Smooth muscle cell (in vitro differentiated cells): ENCODE results near the gene MYO1A. TPM values are rescaled to one million over a fixed set of nuclear protein-coding genes. Genes with fewer than 3 reads are reported as not detected.
"Not testable (repeated sequence)": the region's sequence is repeated elsewhere in the genome, so short reads cannot be mapped to it uniquely, and the experiment has no call there.

Experiments
- DNase-seq: peaks from one replicate; lab custom pipeline; 2025; ENCODE audit not compliant: unreplicated experiment; lab: John Stamatoyannopoulos, UW
- H2AFZ ChIP-seq: fragments of 200-600 bp; sonication (generic); 2 replicates; pipeline ENCODE4 v1.6.0; 2016; ENCODE audit warnings: antibody characterized with exemption, low read depth, mild to moderate bottlenecking
- H3F3A ChIP-seq: fragments of 200-600 bp; sonication (generic); 2 replicates; pipeline ENCODE4 v1.6.0; 2017; ENCODE audit warnings: antibody characterized with exemption, low read depth
- H3K27ac ChIP-seq: fragments of 200-600 bp; sonication (generic); 2 replicates; pipeline ENCODE4 v1.5.1; 2016; ENCODE audit warnings: low read depth, mild to moderate bottlenecking
- H3K27me3 ChIP-seq: fragments of 200-600 bp; sonication (generic); 2 replicates; pipeline ENCODE4 v1.6.1; 2016; ENCODE audit warnings: low read depth, mild to moderate bottlenecking
- H3K36me3 ChIP-seq: fragments of 200-600 bp; sonication (generic); 2 replicates; pipeline ENCODE4 v1.5.1; 2016; ENCODE audit warnings: low read depth
- H3K4me1 ChIP-seq: fragments of 200-600 bp; sonication (generic); 2 replicates; pipeline ENCODE4 v1.5.1; 2016; ENCODE audit warnings: low read depth
- H3K4me2 ChIP-seq: fragments of 200-600 bp; sonication (generic); 2 replicates; pipeline ENCODE4 v1.6.0; 2016; ENCODE audit warnings: mild to moderate bottlenecking
- H3K4me3 ChIP-seq: fragments of 200-600 bp; sonication (generic); 2 replicates; pipeline ENCODE4 v1.5.1; 2016; ENCODE audit warnings: mild to moderate bottlenecking
- H3K79me2 ChIP-seq: fragments of 200-600 bp; sonication (generic); 2 replicates; pipeline ENCODE4 v1.6.0; 2016; ENCODE audit warnings: low read depth, mild to moderate bottlenecking
- H3K9ac ChIP-seq: fragments of 200-600 bp; sonication (generic); 2 replicates; pipeline ENCODE4 v1.6.0; 2016; ENCODE audit warnings: low read depth
- H3K9me3 ChIP-seq: fragments of 200-600 bp; sonication (generic); replicated peaks from 2 replicates; pipeline ENCODE4 v1.5.1; 2016; ENCODE audit warnings: low read depth
- H4K20me1 ChIP-seq: fragments of 200-600 bp; sonication (generic); 2 replicates; pipeline ENCODE4 v1.6.0; 2016; ENCODE audit warnings: low read depth
- CTCF ChIP-seq: fragments of 200-600 bp; sonication (generic); IDR thresholded peaks from 2 replicates; pipeline ENCODE4 v1.5.1; 2017; ENCODE audit warnings: borderline replicate concordance, mild to moderate bottlenecking, antibody characterized with exemption; ENCODE audit not compliant: insufficient read depth, poor library complexity, severe bottlenecking
- WGBS: methylation state at CpG from one replicate; pipeline ENCODE4 v1.1.7; 2016; ENCODE audit warnings: low lambda C conversion rate; 5-methylcytosine and 5-hydroxymethylcytosine counted together
- polyA plus RNA-seq: library from polyadenylated mRNA; unstranded; fragments of >200 nt; fragmentation: Nextera tagmentation; extraction: Ambion mirVana; gene quantifications from 2 replicates; pipeline ENCODE4 v1.2.1, GENCODE V29; 2016
- total RNA-seq: library from RNA; depleted of rRNA; stranded (reverse); fragments of >200 nt; gene quantifications from 2 replicates; pipeline ENCODE4 v1.2.3, GENCODE V29; 2014

MYO1A gene
- total and polyA plus RNA-seq, 2 experiments from 2014 or later, result not detected

DNA sequence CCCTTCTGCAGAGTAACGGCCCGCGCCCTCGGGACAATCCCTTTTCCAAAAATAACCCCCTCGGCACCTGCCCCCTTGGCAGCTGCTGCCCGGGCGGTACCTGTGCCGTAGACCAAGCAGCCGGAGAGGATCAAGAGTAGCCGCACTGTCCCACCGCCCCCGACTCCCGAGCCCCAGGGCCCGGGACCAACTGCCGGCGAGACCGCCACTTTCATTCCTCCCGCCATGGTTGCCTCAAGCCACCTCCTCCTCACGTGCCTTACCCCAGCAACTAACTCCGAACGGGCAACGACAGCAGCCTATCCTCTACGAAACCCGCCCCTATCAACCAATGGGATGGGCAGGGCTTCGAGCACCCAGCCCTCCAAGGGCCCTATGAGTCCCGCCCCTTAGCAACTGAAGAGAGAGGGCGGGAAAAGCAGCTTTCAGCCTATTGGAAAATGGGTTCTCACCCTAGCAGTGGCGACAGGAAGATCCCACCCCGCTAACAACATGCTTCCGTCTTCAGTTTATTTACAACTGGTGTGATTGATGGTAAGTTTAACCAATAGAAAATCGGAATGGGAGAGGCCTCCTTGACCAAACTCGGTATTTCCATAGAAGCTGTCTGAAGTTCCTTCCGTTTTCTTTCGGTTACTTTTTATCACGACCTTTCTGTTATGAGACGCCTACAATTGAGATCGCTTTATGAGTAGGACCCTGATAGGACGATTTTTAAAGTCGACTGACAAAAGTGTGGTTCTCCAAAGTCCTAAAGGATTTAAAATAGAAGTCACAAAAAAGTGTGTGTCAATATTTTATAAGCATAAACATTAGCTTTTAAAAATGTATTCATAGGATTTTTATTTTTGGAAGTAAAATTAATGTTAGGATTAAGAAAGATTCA is 28.8 kb upstream of the MYO1A start, which contains the start of gene NEMP1:
NEMP1 (minus strand) TSS at position 273 of the 886 bp plus-strand sequence; CDS start at position 227, 46 bp downstream.
- no peak for TF ChIP-seq CTCF
- under 1% methylated on average over 38 of the region's 39 CpGs for WGBS
- peak within 1 kb of the TSS; percentile 70 for H3K4me3 ChIP-seq
- peak within 1 kb of the TSS; percentile 87 for H3K27ac ChIP-seq
- H3K4me2 ChIP-seq, result peak within 1 kb of the TSS; percentile 92
- no peaks in the 10 kb centered on the region for H4K20me1 ChIP-seq
- H3K9ac ChIP-seq, result peak within 1 kb of the TSS; percentile 87
- peaks cover 37% of the 10 kb centered on the region for H3K79me2 ChIP-seq
- peak within 1 kb of the TSS; percentile 82 for H2AFZ ChIP-seq
- peaks cover 12% of the 10 kb centered on the region for H3K4me1 ChIP-seq
- peaks cover 8% of the 10 kb centered on the region for H3F3A ChIP-seq
- H3K27me3 ChIP-seq, result no peaks in the 10 kb centered on the region
- peak; percentile 77 for DNase-seq
- H3K9me3 ChIP-seq, result no peaks in the 10 kb centered on the region
- no peaks in the 10 kb centered on the region for H3K36me3 ChIP-seq

DNA sequence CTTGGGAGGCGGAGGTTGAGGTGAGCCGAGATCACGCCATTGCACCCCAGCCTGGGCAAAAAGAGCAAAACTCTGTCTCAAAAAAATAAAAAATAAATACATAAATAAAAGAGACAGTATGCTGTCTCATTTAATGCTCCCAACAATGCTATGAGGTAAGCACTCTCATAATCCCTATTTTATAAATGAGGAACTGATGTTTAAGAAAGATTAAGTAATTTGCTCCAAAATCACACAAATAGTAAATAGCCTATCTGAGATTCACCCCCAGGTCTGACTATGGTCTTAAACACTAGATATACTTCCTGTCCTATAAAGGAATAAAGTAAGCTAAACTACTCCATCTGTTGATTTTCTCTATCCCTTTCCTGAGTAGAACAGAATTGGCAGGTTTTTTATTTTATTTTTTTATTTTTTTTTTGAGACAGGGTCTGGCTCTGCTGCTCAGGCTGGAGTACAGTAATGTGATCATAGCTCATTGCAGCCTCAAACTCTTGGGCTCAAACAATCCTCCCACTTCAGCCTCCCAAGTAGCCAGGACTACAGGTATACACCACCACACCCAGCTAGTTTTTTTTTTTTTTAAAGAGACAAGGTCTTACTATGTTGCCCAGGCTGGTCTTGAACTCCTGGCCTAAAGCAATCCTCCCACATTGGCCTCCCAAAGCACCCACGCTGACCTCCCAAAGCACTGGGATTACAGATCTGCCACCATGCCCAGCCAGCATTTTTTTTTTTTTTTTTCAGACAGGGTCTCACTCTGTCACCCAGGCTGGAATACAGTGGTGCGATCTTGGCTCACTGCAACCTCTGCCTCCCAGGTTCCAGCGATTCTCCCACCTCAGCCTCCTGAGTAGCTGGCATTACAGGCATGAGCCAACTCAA is 23.9 kb upstream of the MYO1A start:
- peaks cover 44% of the 10 kb centered on the region for H3K79me2 ChIP-seq
- WGBS, result 95% methylated on average over 6 of the region's 6 CpGs

DNA sequence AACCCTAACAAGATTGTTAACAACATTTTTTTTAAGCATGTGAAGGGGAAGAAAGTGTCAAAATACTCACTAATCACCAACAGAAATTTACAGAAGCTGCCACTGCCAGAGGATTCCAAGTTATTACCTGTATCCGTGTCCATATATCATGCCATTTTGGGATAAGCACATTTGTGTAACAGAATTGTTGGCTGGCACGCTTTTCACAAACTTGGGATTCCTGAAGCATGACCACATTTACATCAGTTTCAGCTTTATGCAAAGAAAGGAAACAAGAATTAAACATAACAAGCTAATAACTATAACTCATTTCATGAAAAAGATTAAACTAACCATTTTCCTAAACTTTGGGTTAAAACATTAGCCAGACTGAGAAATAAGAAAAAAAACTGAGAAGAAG is 22.7 kb upstream of the MYO1A start:
- Histone ChIP-seq H3K9ac (no peak overlapping the region), H2AFZ (no peak overlapping the region), H3K27me3 (no peaks in the 10 kb centered on the region), H3K4me2 (no peak overlapping the region), H3F3A (no peaks in the 10 kb centered on the region), H3K9me3 (no peaks in the 10 kb centered on the region), H3K4me1 (peaks cover 4% of the 10 kb centered on the region), H3K36me3 (no peaks in the 10 kb centered on the region), H4K20me1 (no peaks in the 10 kb centered on the region), H3K27ac (no peak overlapping the region), H3K4me3 (no peak overlapping the region), H3K79me2 (peaks cover 41% of the 10 kb centered on the region)
- DNase-seq, result no peak
- no peak for TF ChIP-seq CTCF
- WGBS, result 94% methylated on average over 2 of the region's 2 CpGs

More for the DNA sequence above, 23.9 kb upstream of the MYO1A start:
- not testable (repeated sequence) for H3K36me3 ChIP-seq, H4K20me1 ChIP-seq, H3F3A ChIP-seq, DNase-seq, H3K9ac ChIP-seq, H3K27me3 ChIP-seq, H3K4me2 ChIP-seq, H3K9me3 ChIP-seq, H3K4me1 ChIP-seq, H2AFZ ChIP-seq, H3K4me3 ChIP-seq, H3K27ac ChIP-seq

GRCh38 chr12:57069523-57069922 is 19.6 kb upstream of the MYO1A start:
- Histone ChIP-seq H3K36me3 (no peaks in the 10 kb centered on the region), H3K4me3 (no peak overlapping the region), H3K9me3 (no peaks in the 10 kb centered on the region), H3K4me1 (no peaks in the 10 kb centered on the region), H3K4me2 (peak overlapping the region; percentile 37), H3K27me3 (no peaks in the 10 kb centered on the region), H4K20me1 (no peaks in the 10 kb centered on the region), H2AFZ (peak overlapping the region; percentile 68), H3K27ac (peak overlapping the region; percentile 52), H3F3A (peaks cover 3% of the 10 kb centered on the region), H3K79me2 (peaks cover 13% of the 10 kb centered on the region), H3K9ac (no peak overlapping the region)
- WGBS, result 28% methylated on average over 3 of the region's 3 CpGs
- no peak for DNase-seq
- peak; percentile 84 for TF ChIP-seq CTCF
